Astrocyte (in vitro differentiated cells and primary cell): Measurements from ENCODE around the gene FMN1. TPM values are rescaled to one million over a fixed set of nuclear protein-coding genes. Genes with fewer than 3 reads are reported as not detected.

Experiments used
- DNase-seq: peaks from one replicate; pipeline ENCODE4 v3.0.0-alpha.2; 2010; ENCODE audit warnings: low read depth
- FAIRE-seq: peaks from 2 replicates; lab custom pipeline; 2011; peaks lifted over from hg19 to GRCh38; lab: Jason Lieb, UNC
- H2AFZ ChIP-seq: 2 replicates; pipeline ENCODE4 v1.6.0; 2012; ENCODE audit warnings: low read depth, low read length, inconsistent platforms
- H3K27ac ChIP-seq: 2 replicates; pipeline ENCODE4 v1.5.1; 2011; ENCODE audit warnings: low read depth, low read length, inconsistent platforms
- H3K27me3 ChIP-seq: 2 replicates; pipeline ENCODE4 v1.6.0; 2011; ENCODE audit warnings: low read length, inconsistent platforms; ENCODE audit not compliant: insufficient read depth
- H3K36me3 ChIP-seq: 2 replicates; pipeline ENCODE4 v1.5.1; 2011; ENCODE audit warnings: low read length, inconsistent platforms; ENCODE audit not compliant: insufficient read depth
- H3K4me1 ChIP-seq: 2 replicates; pipeline ENCODE4 v1.5.1; 2011; ENCODE audit warnings: low read length, inconsistent platforms; ENCODE audit not compliant: insufficient read depth
- H3K4me2 ChIP-seq: 2 replicates; pipeline ENCODE4 v1.6.0; 2012; ENCODE audit warnings: low read length, inconsistent platforms
- H3K4me3 ChIP-seq: 2 replicates; pipeline ENCODE4 v1.5.1; 2011; ENCODE audit warnings: low read depth, mild to moderate bottlenecking, low read length, inconsistent platforms; ENCODE audit not compliant: insufficient read depth
- H3K79me2 ChIP-seq: 2 replicates; pipeline ENCODE4 v1.6.0; 2012; ENCODE audit warnings: mild to moderate bottlenecking, low read length, inconsistent platforms; ENCODE audit not compliant: insufficient read depth
- H3K9ac ChIP-seq: 2 replicates; pipeline ENCODE4 v1.6.0; 2012; ENCODE audit warnings: mild to moderate bottlenecking, low read length, inconsistent platforms
- H3K9me3 ChIP-seq: 2 replicates; pipeline ENCODE4 v1.5.1; 2012; ENCODE audit warnings: low read depth, mild to moderate bottlenecking, low read length, inconsistent platforms; ENCODE audit not compliant: insufficient read depth
- H4K20me1 ChIP-seq: 2 replicates; pipeline ENCODE4 v1.6.0; 2012; ENCODE audit warnings: low read length, inconsistent platforms; ENCODE audit not compliant: insufficient read depth
- H3K27ac Mint-ChIP-seq: one replicate; pipeline ENCODE4 v1.8.0; 2021; ENCODE audit warnings: mild to moderate bottlenecking, mixed read lengths; ENCODE audit not compliant: unreplicated experiment
- H3K27me3 Mint-ChIP-seq: one replicate; pipeline ENCODE4 v1.8.0; 2021; ENCODE audit warnings: low read depth, mixed read lengths; ENCODE audit not compliant: unreplicated experiment
- H3K36me3 Mint-ChIP-seq: one replicate; pipeline ENCODE4 v1.8.0; 2021; ENCODE audit warnings: low read depth, mixed read lengths; ENCODE audit not compliant: unreplicated experiment
- H3K4me1 Mint-ChIP-seq: one replicate; pipeline ENCODE4 v1.8.0; 2021; ENCODE audit warnings: low read depth, mixed read lengths; ENCODE audit not compliant: unreplicated experiment
- H3K4me3 Mint-ChIP-seq: one replicate; pipeline ENCODE4 v1.8.0; 2021; ENCODE audit warnings: mild to moderate bottlenecking, moderate library complexity, mixed read lengths; ENCODE audit not compliant: unreplicated experiment
- H3K9me3 Mint-ChIP-seq: one replicate; pipeline ENCODE4 v1.8.0; 2021; ENCODE audit warnings: mild to moderate bottlenecking, mixed read lengths; ENCODE audit not compliant: unreplicated experiment
- CTCF ChIP-seq: IDR thresholded peaks from 2 replicates; pipeline ENCODE4 v1.5.1; 2011; ENCODE audit warnings: low read depth, mild to moderate bottlenecking, inconsistent platforms, low read length, moderate library complexity; ENCODE audit not compliant: insufficient read depth
- EZH2 ChIP-seq: IDR thresholded peaks from 2 replicates; pipeline ENCODE4 v1.6.1; 2012; ENCODE audit warnings: mild to moderate bottlenecking, low read length, inconsistent platforms; ENCODE audit not compliant: insufficient read depth
- total RNA-seq: library from RNA; stranded (reverse); gene quantifications from 2 replicates; pipeline ENCODE4 v1.2.1, GENCODE V29; 2021

The FMN1 gene
- total RNA-seq, 1 donor from 2014 or later = 5.3 TPM

- Histone ChIP-seq H3K36me3 (no peaks in the 10 kb centered on the region), H3K27ac (no peak overlapping the region), H3K27me3 (no peaks in the 10 kb centered on the region), H3K4me1 (peaks cover 10% of the 10 kb centered on the region), H3K79me2 (no peaks in the 10 kb centered on the region), H3K4me2 (no peak overlapping the region), H2AFZ (peak overlapping the region; percentile 3), H3K9me3 (no peaks in the 10 kb centered on the region), H4K20me1 (no peaks in the 10 kb centered on the region), H3K4me3 (no peak overlapping the region), H3K9ac (no peak overlapping the region)
- no peak for DNase-seq
- TF ChIP-seq CTCF = no peak
- no peak for TF ChIP-seq EZH2
- Mint-ChIP-seq H3K9me3 (no peaks in the 10 kb centered on the region), H3K4me1 (peaks cover 25% of the 10 kb centered on the region), H3K27ac (no peak overlapping the region), H3K4me3 (no peak overlapping the region), H3K27me3 (no peaks in the 10 kb centered on the region), H3K36me3 (no peaks in the 10 kb centered on the region)
- no peak for FAIRE-seq
These were observed 102.4 kb downstream of the FMN1 start for GRCh38 chr15:33091983-33092693.

- Mint-ChIP-seq H3K4me3 (no peak overlapping the region), H3K4me1 (peaks cover 27% of the 10 kb centered on the region), H3K9me3 (no peaks in the 10 kb centered on the region), H3K27me3 (no peaks in the 10 kb centered on the region), H3K27ac (no peak overlapping the region), H3K36me3 (no peaks in the 10 kb centered on the region)
- no peak overlapping the region for H2AFZ ChIP-seq
- peaks cover 10% of the 10 kb centered on the region for H3K4me1 ChIP-seq
- no peaks in the 10 kb centered on the region for H3K9me3 ChIP-seq
- H3K27ac ChIP-seq = no peak overlapping the region
- no peaks in the 10 kb centered on the region for H3K36me3 ChIP-seq
- no peaks in the 10 kb centered on the region for H3K79me2 ChIP-seq
- DNase-seq = peak; percentile 44
- H3K27me3 ChIP-seq = no peaks in the 10 kb centered on the region
- H4K20me1 ChIP-seq = no peaks in the 10 kb centered on the region
- H3K4me3 ChIP-seq = no peak overlapping the region
- H3K4me2 ChIP-seq = no peak overlapping the region
- TF ChIP-seq EZH2 (no peak), CTCF (no peak)
- no peak overlapping the region for H3K9ac ChIP-seq
- FAIRE-seq = no peak
These were observed 104.4 kb downstream of the FMN1 start for GRCh38 chr15:33089878-33090757.
